Measurements from ENCODE around the gene ERC1.

DNA sequence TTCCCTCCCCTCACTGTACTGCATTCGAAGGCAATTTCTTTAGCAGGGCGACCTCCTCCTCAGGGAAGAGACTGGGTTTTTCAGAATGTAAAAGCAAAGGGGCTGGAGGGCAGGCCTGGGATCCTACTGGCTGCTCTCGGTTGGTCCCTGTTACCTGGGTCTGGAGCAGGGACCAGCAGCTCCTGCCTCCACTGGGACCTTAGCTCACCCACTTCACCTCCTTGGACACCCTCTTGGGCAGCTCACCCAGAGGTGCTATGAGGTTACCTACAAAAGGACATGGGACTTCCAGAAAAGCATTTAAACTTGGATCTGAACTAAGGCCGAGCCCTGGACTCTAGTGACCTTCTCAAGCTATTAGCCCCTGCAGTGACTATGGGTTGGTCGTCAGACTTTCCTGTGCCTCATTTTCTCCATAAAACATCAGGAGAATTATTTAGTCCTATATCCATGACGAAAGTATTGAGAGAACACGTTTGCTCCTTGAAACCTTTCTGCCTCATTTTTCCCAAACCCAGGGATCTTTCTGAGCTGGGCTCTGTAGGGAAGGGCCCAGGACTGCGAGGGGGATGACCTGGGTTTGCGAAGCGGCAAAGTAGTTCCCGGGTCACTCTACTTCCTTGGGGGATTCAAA, 538.3 kb downstream of the ERC1 start:
- TF ChIP-seq POLR2A (IDR thresholded peaks at IDR 0.05; ENCODE audit: low read length) (no peak), GATA1 (IDR thresholded peaks at IDR 0.05; ENCODE audit: low read depth, low read length) (no peak)
